Mesenteric fat pad (tissue), 1 donor: ENCODE measurements around the gene XCL1. TPM values are rescaled to one million over a fixed set of nuclear protein-coding genes. Genes with fewer than 3 reads are reported as not detected.

ENCODE experiments used
- DNase-seq: peaks from one replicate; pipeline ENCODE4 v3.0.0-alpha.2; 2020; ENCODE audit warnings: low spot score
- total RNA-seq: library from RNA; stranded (reverse); fragmentation: NEBNext Ultra II Directional; extraction: Animal tissue kit (Norgen Biotek cat#: 25700); gene quantifications from one replicate; pipeline ENCODE4 v1.2.1, GENCODE V29; 2021
- donor health status: DM: yes; HTN: yes; CAD: no.

The XCL1 gene
- total RNA-seq, 1 donor from 2014 or later = 0.32 TPM

- DNase-seq = no peak
These were observed 27.2 kb downstream of the XCL1 start for GRCh38 chr1:168603501-168604110.

GRCh38 chr1:168605443-168605842 is 29.0 kb downstream of the XCL1 start:
- DNase-seq = no peak

- no peak for DNase-seq
These were observed 29.7 kb downstream of the XCL1 start for GRCh38 chr1:168606096-168606495.

GRCh38 chr1:168607872-168608428 is 31.5 kb downstream of the XCL1 start:
- DNase-seq = no peak

GRCh38 chr1:168608796-168609715 is 32.7 kb downstream of the XCL1 start:
- no peak for DNase-seq

- DNase-seq = no peak
These were observed 33.5 kb downstream of the XCL1 start for GRCh38 chr1:168609741-168610510.

GRCh38 chr1:168613038-168613451 is 36.6 kb downstream of the XCL1 start:
- DNase-seq = no peak

GRCh38 chr1:168613691-168614231 is 37.4 kb downstream of the XCL1 start:
- no peak for DNase-seq

GRCh38 chr1:168614235-168614634 is 37.8 kb downstream of the XCL1 start:
- no peak for DNase-seq

GRCh38 chr1:168615965-168616364 is 39.6 kb downstream of the XCL1 start:
- no peak for DNase-seq

- no peak for DNase-seq
These were observed 41.8 kb downstream of the XCL1 start for GRCh38 chr1:168617974-168618750.

GRCh38 chr1:168618886-168619285 is 42.5 kb downstream of the XCL1 start:
- no peak for DNase-seq

GRCh38 chr1:168621356-168621755 is 45.0 kb downstream of the XCL1 start:
- no peak for DNase-seq

- DNase-seq = no peak
These were observed 46.8 kb downstream of the XCL1 start for GRCh38 chr1:168623003-168623828.

GRCh38 chr1:168623831-168624230 is 47.4 kb downstream of the XCL1 start:
- DNase-seq = no peak

- no peak for DNase-seq
These were observed 49.9 kb downstream of the XCL1 start for GRCh38 chr1:168626326-168626725.

GRCh38 chr1:168627370-168627769 is 51.0 kb downstream of the XCL1 start:
- no peak for DNase-seq

- no peak for DNase-seq
These were observed 52.4 kb downstream of the XCL1 start for GRCh38 chr1:168628807-168629206.

GRCh38 chr1:168629466-168629865 is 53.1 kb downstream of the XCL1 start:
- DNase-seq = no peak
